Body of pancreas (tissue), 4 donors: Measurements from ENCODE around the gene LIPC. TPM values are rescaled to one million over a fixed set of nuclear protein-coding genes. Genes with fewer than 3 reads are reported as not detected.

Source experiments
- ATAC-seq: fragments of 150-250 bp; one replicate; pipeline ENCODE4 v1.9.1; 2016
- DNase-seq, 4 donors: peaks; one replicate each; pipeline ENCODE4 v3.0.0-alpha.2; 2019
- H3K27ac ChIP-seq, 4 donors: fragments of 200-600 bp; sonication (generic); 1 replicate in 3 of 4; 2 replicates in 1 of 4; pipeline versions ENCODE4 v1.5.1 to v1.6.1; 2016 to 2019; ENCODE audit warnings: mild to moderate bottlenecking in 1 of 4, mixed read lengths in 1 of 4, moderate library complexity in 1 of 4
- H3K27me3 ChIP-seq, 2 donors: fragments of 200-600 bp; sonication (generic); one replicate each; pipeline ENCODE4 v1.6.0; 2016; ENCODE audit warnings: mild to moderate bottlenecking in 1 of 2
- H3K36me3 ChIP-seq, 2 donors: fragments of 200-600 bp; sonication (generic); replicated peaks in 1 of 2; 2 replicates each; pipeline ENCODE4 v1.5.1; 2016; ENCODE audit warnings: low read depth in 2 of 2; ENCODE audit not compliant: insufficient read depth in 1 of 2
- H3K4me1 ChIP-seq: fragments of 200-600 bp; sonication (generic); one replicate; pipeline ENCODE4 v1.6.0; 2016
- H3K4me3 ChIP-seq, 2 donors: fragments of 200-600 bp; sonication (generic); 1 replicate in 1 of 2; 2 replicates in 1 of 2; pipeline ENCODE4 v1.5.1; 2016 to 2019
- H3K9me3 ChIP-seq, 3 donors: fragments of 200-600 bp; sonication (generic); 1 replicate in 2 of 3; 2 replicates in 1 of 3; pipeline ENCODE4 v1.5.1; 2016
- CTCF ChIP-seq, 7 experiments: fragments of 450-650 bp in 4 of 7; fragments of 200-600 bp in 3 of 7; sonication (generic) in 3 of 7; IDR thresholded peaks; one replicate each; pipeline ENCODE4 v1.5.1; 2016 to 2019; ENCODE audit warnings: antibody characterized with exemption in 7 of 7
- POLR2A ChIP-seq, 3 donors: fragments of 450-650 bp; IDR thresholded peaks; one replicate each; pipeline ENCODE4 v1.6.1; 2016; ENCODE audit warnings: antibody characterized with exemption in 3 of 3, mild to moderate bottlenecking in 2 of 3
- WGBS, 2 donors: methylation state at CpG; one replicate each; pipeline ENCODE4 v1.1.5; 2017; 5-methylcytosine and 5-hydroxymethylcytosine counted together
- intact Hi-C: fragments of 100-400 bp; cut with DNase I; formaldehyde crosslinking; loops from one replicate; pipeline ENCODE4 v1.15.1; 2023
- total RNA-seq, 2 donors: library from RNA; depleted of rRNA; stranded (reverse); fragments of >200 nt; gene quantifications; one replicate each; pipeline ENCODE4 v1.1.0, GENCODE V29; 2016

Gene LIPC
- total RNA-seq, 2 donors from 2014 or later: 1.6 to 2.3 TPM

GRCh38 chr15:58426501-58426900 is 5.3 kb upstream of the LIPC start:
- no peaks in the 10 kb centered on the region for H3K36me3 ChIP-seq
- ATAC-seq (no peak), DNase-seq (no peak)
- H3K4me1 ChIP-seq: peaks cover 23% of the 10 kb centered on the region
- no peak overlapping the region for H3K27ac ChIP-seq
- intact Hi-C loops: no loop called here
- TF ChIP-seq POLR2A (IDR thresholded peaks at IDR 0.05) (no peak), CTCF (IDR thresholded peaks at IDR 0.05) (no peak)
- 87 to 90% methylated on average over 1 of the region's 1 CpG for WGBS, 2 donors
- no peaks in the 10 kb centered on the region for H3K9me3 ChIP-seq
- no peaks in the 10 kb centered on the region for H3K27me3 ChIP-seq
- no peak overlapping the region for H3K4me3 ChIP-seq

- Histone ChIP-seq H3K4me3 (no peak overlapping the region), H3K36me3 (no peaks in the 10 kb centered on the region), H3K4me1 (peaks cover 37% of the 10 kb centered on the region), H3K27ac (no peak overlapping the region), H3K27me3 (no peaks in the 10 kb centered on the region), H3K9me3 (no peaks in the 10 kb centered on the region)
- no peak for TF ChIP-seq POLR2A (IDR thresholded peaks at IDR 0.05)
- TF ChIP-seq CTCF (IDR thresholded peaks at IDR 0.05): no peak
- intact Hi-C loops: no loop called here
- no peak for DNase-seq
- no peak for ATAC-seq
These were observed 3.8 kb upstream of the LIPC start for GRCh38 chr15:58427987-58428386.

GRCh38 chr15:58430224-58430787 is 1.5 kb upstream of the LIPC start:
- no peak overlapping the region for H3K4me3 ChIP-seq
- DNase-seq (no peak), ATAC-seq (no peak)
- peak overlapping the region in 2 of 4 donors; percentile 9 to 62 for H3K27ac ChIP-seq
- intact Hi-C loops: no loop called here
- H3K4me1 ChIP-seq: peaks cover 45% of the 10 kb centered on the region
- WGBS, 2 donors: 95 to 96% methylated on average over 5 of the region's 5 CpGs
- H3K9me3 ChIP-seq: no peaks in the 10 kb centered on the region
- TF ChIP-seq POLR2A (IDR thresholded peaks at IDR 0.05): no peak
- no peak for TF ChIP-seq CTCF (IDR thresholded peaks at IDR 0.05)
- no peaks in the 10 kb centered on the region for H3K27me3 ChIP-seq
- no peaks in the 10 kb centered on the region for H3K36me3 ChIP-seq

- DNase-seq (no peak), ATAC-seq (peak; percentile 55)
- TF ChIP-seq POLR2A (IDR thresholded peaks at IDR 0.05) (peak in 1 of 3 donors; percentile 14), CTCF (IDR thresholded peaks at IDR 0.05) (no peak)
- Histone ChIP-seq H3K27ac (peak overlapping the region in 3 of 4 donors; percentile 62 to 76 (median 67)), H3K4me1 (peaks cover 38% of the 10 kb centered on the region), H3K36me3 (no peaks in the 10 kb centered on the region), H3K9me3 (no peaks in the 10 kb centered on the region), H3K4me3 (no peak overlapping the region), H3K27me3 (no peaks in the 10 kb centered on the region)
- intact Hi-C loops: no loop called here
- 42 to 55% methylated on average over 7 of the region's 7 CpGs for WGBS, 2 donors
These were observed 610 bp downstream of the LIPC start for GRCh38 chr15:58432401-58432800.
